Mesenchymal stem cell (in vitro differentiated cells and primary cell): ENCODE results near the gene HKDC1.

Experiments used
- DNase-seq: peaks from one replicate; pipeline ENCODE4 v3.0.0-alpha.2; 2013
- H2AFZ ChIP-seq: one replicate; pipeline ENCODE4 v1.6.1; 2013; ENCODE audit warnings: low read depth, mild to moderate bottlenecking, control low read depth, inconsistent platforms, low read length, moderate library complexity
- H2AK5ac ChIP-seq: 2 replicates; pipeline ENCODE4 v1.6.1; 2013; ENCODE audit warnings: low read length, moderate library complexity, mild to moderate bottlenecking, inconsistent platforms; ENCODE audit not compliant: severe bottlenecking
- H2BK120ac ChIP-seq: one replicate; pipeline ENCODE4 v1.6.1; 2013; ENCODE audit warnings: low read depth, mild to moderate bottlenecking, inconsistent platforms, low read length, moderate library complexity
- H2BK12ac ChIP-seq, 2 experiments: one replicate each; pipeline ENCODE4 v1.6.1; 2013; ENCODE audit warnings: inconsistent platforms in 2 of 2, low read length in 2 of 2, mild to moderate bottlenecking in 2 of 2, moderate library complexity in 2 of 2, control low read depth in 1 of 2
- H2BK15ac ChIP-seq: one replicate; pipeline ENCODE4 v1.6.1; 2013; ENCODE audit warnings: mild to moderate bottlenecking, low read depth, inconsistent platforms; ENCODE audit not compliant: poor library complexity, severe bottlenecking
- H2BK5ac ChIP-seq: 2 replicates; pipeline ENCODE4 v1.6.1; 2013; ENCODE audit warnings: low read depth, mild to moderate bottlenecking, low read length, control low read depth, inconsistent platforms; ENCODE audit not compliant: poor library complexity, severe bottlenecking
- H3K14ac ChIP-seq, 2 experiments: one replicate each; pipeline ENCODE4 v1.6.1; 2013; ENCODE audit warnings: inconsistent platforms in 2 of 2, low read length in 2 of 2, control low read depth in 1 of 2, mild to moderate bottlenecking in 1 of 2, moderate library complexity in 1 of 2
- H3K18ac ChIP-seq, 2 experiments: one replicate each; pipeline ENCODE4 v1.6.1; 2013; ENCODE audit warnings: inconsistent platforms in 2 of 2, low read length in 2 of 2, control low read depth in 1 of 2, low read depth in 1 of 2, mild to moderate bottlenecking in 1 of 2
- H3K23ac ChIP-seq, 2 experiments: one replicate each; pipeline ENCODE4 v1.6.1; 2013; ENCODE audit warnings: inconsistent platforms in 2 of 2, low read length in 2 of 2, mild to moderate bottlenecking in 2 of 2, moderate library complexity in 2 of 2, control low read depth in 1 of 2
- H3K27ac ChIP-seq: 2 replicates; pipeline ENCODE4 v1.5.1; 2013; ENCODE audit warnings: mild to moderate bottlenecking, moderate library complexity, low read length, control low read depth, inconsistent platforms; ENCODE audit not compliant: poor library complexity, severe bottlenecking
- H3K27me3 ChIP-seq, 2 experiments: 2 replicates each; pipeline versions ENCODE4 v1.6.1 to v1.7.0; 2013; ENCODE audit warnings: low read length in 2 of 2, mild to moderate bottlenecking in 2 of 2, moderate library complexity in 2 of 2, control low read depth in 1 of 2, inconsistent platforms in 1 of 2; ENCODE audit not compliant: control insufficient read depth in 1 of 2, insufficient read depth in 1 of 2
- H3K36me3 ChIP-seq, 2 experiments: 2 replicates each; pipeline versions ENCODE4 v1.6.1 to v1.7.0; 2013; ENCODE audit warnings: low read length in 2 of 2, control low read depth in 1 of 2, inconsistent platforms in 1 of 2, low read depth in 1 of 2, mild to moderate bottlenecking in 1 of 2; ENCODE audit not compliant: insufficient read depth in 2 of 2, control insufficient read depth in 1 of 2
- H3K4ac ChIP-seq, 2 experiments: one replicate each; pipeline ENCODE4 v1.6.1; 2013; ENCODE audit warnings: inconsistent platforms in 2 of 2, low read length in 2 of 2, mild to moderate bottlenecking in 2 of 2, moderate library complexity in 2 of 2, control low read depth in 1 of 2, low read depth in 1 of 2
- H3K4me1 ChIP-seq: 2 replicates; pipeline ENCODE4 v1.6.1; 2013; ENCODE audit warnings: low read depth, low read length, control low read depth; ENCODE audit not compliant: control insufficient read depth, insufficient read depth
- H3K4me2 ChIP-seq: 2 replicates; pipeline ENCODE4 v1.6.1; 2013; ENCODE audit warnings: low read length, mild to moderate bottlenecking, inconsistent platforms; ENCODE audit not compliant: poor library complexity, severe bottlenecking
- H3K4me3 ChIP-seq, 2 experiments: 2 replicates each; pipeline versions ENCODE4 v1.5.1 to v1.7.0; 2013; ENCODE audit warnings: low read length in 2 of 2, mild to moderate bottlenecking in 2 of 2, control low read depth in 1 of 2, low read depth in 1 of 2; ENCODE audit not compliant: insufficient read depth in 1 of 2
- H3K79me1 ChIP-seq: replicated peaks from 2 replicates; pipeline ENCODE4 v1.6.1; 2013; ENCODE audit warnings: mild to moderate bottlenecking, control low read depth, low read length, inconsistent platforms; ENCODE audit not compliant: poor library complexity, severe bottlenecking
- H3K9ac ChIP-seq: 2 replicates; pipeline ENCODE4 v1.7.0; 2013; ENCODE audit warnings: mild to moderate bottlenecking, low read length, moderate library complexity
- H3K9me3 ChIP-seq: 2 replicates; pipeline ENCODE4 v1.7.0; 2013; ENCODE audit warnings: mild to moderate bottlenecking, low read length; ENCODE audit not compliant: control insufficient read depth
- H4K8ac ChIP-seq: one replicate; pipeline ENCODE4 v1.6.1; 2013; ENCODE audit warnings: inconsistent platforms, mild to moderate bottlenecking, low read length, moderate library complexity
- H4K91ac ChIP-seq: one replicate; pipeline ENCODE4 v1.6.1; 2013; ENCODE audit warnings: mild to moderate bottlenecking, low read length, inconsistent platforms
- WGBS: methylation state at CpG from one replicate; pipeline ENCODE4 v1.1.7; 2013; ENCODE audit warnings: mixed read lengths; 5-methylcytosine and 5-hydroxymethylcytosine counted together

The HKDC1 gene

DNA sequence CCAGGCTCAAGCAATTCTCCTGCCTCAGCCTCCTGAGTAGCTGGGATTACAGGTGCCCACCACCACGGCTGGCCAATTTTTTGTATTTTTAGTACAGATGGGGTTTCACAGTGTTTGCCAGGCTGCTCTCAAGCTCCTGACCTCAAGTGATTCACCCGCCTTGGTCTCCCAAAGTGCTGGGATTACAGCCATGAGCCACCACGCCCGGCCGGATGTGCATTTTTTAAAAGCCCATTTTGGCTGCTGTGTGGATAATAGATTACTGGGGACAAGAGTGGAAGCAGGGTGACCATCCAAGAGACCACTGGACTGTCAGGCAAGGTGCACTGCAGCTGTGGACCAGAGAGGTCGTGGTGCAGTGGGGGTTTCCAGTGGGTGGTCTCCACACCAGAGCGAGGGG lies 21.4 kb downstream of the HKDC1 start:
- Histone ChIP-seq H2BK12ac (no peak overlapping the region), H4K8ac (no peak overlapping the region), H3K9me3 (no peaks in the 10 kb centered on the region), H3K79me1 (no peaks in the 10 kb centered on the region), H3K4ac (no peak overlapping the region), H2AFZ (no peak overlapping the region), H3K4me3 (no peak overlapping the region), H2BK120ac (no peak overlapping the region), H3K27ac (no peak overlapping the region), H2BK15ac (no peak overlapping the region), H2AK5ac (no peak overlapping the region), H3K4me1 (no peaks in the 10 kb centered on the region), H3K14ac (no peak overlapping the region), H3K9ac (peak overlapping the region; percentile 7), H3K23ac (no peak overlapping the region), H3K18ac (no peak overlapping the region), H3K36me3 (peaks cover 0 to 38% of the 10 kb centered on the region in 2 experiments), H3K27me3 (no peaks in the 10 kb centered on the region), H3K4me2 (no peak overlapping the region), H2BK5ac (no peak overlapping the region), H4K91ac (no peak overlapping the region)
- no peak for DNase-seq
- 91% methylated on average over 6 of the region's 7 CpGs for WGBS

DNA sequence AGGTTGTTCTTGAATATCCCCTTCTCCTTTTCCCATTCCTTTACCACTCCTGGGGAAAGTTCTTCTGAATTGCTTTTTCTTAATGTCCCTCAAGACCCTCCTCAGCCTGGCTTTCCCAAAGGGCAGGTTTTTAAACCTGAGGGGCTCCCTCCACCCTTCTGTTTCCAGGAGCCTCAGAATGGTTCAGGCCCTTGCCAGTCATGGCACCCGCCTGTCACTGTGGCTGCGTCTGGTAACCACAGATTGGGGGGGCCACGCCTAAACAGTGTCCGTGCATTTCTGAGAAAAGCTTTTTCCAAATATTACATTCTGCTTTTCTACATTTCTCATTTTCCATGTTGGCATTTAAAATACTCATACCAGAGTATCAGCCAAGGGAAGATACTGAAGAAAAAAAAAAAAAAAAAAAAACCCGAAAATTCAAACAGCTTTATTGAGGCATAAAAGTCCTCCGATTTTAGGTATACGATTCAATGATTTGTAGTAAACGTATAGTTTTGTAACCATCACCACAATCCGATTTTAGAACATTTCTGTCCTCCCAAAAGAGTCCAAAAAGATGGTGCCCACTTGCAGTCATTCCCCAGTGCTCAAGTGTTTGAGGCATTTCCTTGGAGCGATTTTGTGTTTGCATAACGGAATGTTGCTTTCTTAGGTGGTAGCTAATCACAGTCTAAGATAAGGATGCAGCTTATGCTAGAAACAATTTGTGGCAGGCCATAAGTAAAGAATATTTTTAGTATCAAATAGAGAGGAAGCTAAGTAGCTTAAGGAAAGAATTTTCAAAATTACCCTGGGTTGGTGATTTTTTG lies 22.1 kb downstream of the HKDC1 start:
- peaks cover 0 to 42% of the 10 kb centered on the region in 2 experiments for H3K36me3 ChIP-seq
- H3K27ac ChIP-seq: no peak overlapping the region
- H2AK5ac ChIP-seq: no peak overlapping the region
- peak overlapping the region; percentile 7 for H3K9ac ChIP-seq
- H2BK5ac ChIP-seq: no peak overlapping the region
- no peak overlapping the region for H2BK15ac ChIP-seq
- 97% methylated on average over 11 of the region's 11 CpGs for WGBS
- no peaks in the 10 kb centered on the region for H3K9me3 ChIP-seq
- H2AFZ ChIP-seq: no peak overlapping the region
- no peak overlapping the region for H3K14ac ChIP-seq
- H3K18ac ChIP-seq: no peak overlapping the region
- no peaks in the 10 kb centered on the region for H3K27me3 ChIP-seq
- H2BK12ac ChIP-seq: no peak overlapping the region
- H3K4me1 ChIP-seq: no peaks in the 10 kb centered on the region
- H3K23ac ChIP-seq: no peak overlapping the region
- no peak overlapping the region for H4K91ac ChIP-seq
- H3K4ac ChIP-seq: no peak overlapping the region
- H4K8ac ChIP-seq: no peak overlapping the region
- H3K4me2 ChIP-seq: no peak overlapping the region
- H3K4me3 ChIP-seq: no peak overlapping the region
- H3K79me1 ChIP-seq: no peaks in the 10 kb centered on the region
- H2BK120ac ChIP-seq: no peak overlapping the region
- no peak for DNase-seq

DNA sequence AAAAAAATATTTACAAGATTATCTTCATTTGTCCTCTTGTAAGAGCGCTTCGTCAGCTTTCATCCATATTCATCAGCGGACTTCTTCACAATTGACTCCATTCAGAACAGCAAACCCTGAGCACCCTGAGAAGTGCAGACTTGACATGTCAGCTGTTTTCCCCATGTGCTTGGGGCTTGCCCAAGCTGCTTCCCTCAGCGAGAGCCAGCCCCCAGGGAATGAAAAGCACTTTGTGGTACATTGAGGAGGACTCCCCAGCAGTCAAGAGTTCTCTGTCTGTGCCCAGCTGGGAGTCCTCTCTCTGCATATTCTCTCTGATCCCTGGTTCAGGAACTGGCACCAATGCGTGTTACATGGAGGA lies 22.7 kb downstream of the HKDC1 start:
- no peak for DNase-seq
- no peaks in the 10 kb centered on the region for H3K9me3 ChIP-seq
- no peak overlapping the region for H2AFZ ChIP-seq
- H2BK12ac ChIP-seq: no peak overlapping the region
- H3K4ac ChIP-seq: no peak overlapping the region
- H3K27ac ChIP-seq: no peak overlapping the region
- peaks cover 0 to 45% of the 10 kb centered on the region in 2 experiments for H3K36me3 ChIP-seq
- no peak overlapping the region for H3K4me3 ChIP-seq
- H2BK120ac ChIP-seq: no peak overlapping the region
- no peak overlapping the region for H3K18ac ChIP-seq
- H2BK15ac ChIP-seq: no peak overlapping the region
- WGBS: 91% methylated on average over 5 of the region's 5 CpGs
- H3K9ac ChIP-seq: no peak overlapping the region
- no peak overlapping the region for H4K91ac ChIP-seq
- no peak overlapping the region for H4K8ac ChIP-seq
- no peaks in the 10 kb centered on the region for H3K27me3 ChIP-seq
- no peak overlapping the region for H3K4me2 ChIP-seq
- no peak overlapping the region for H3K23ac ChIP-seq
- H2AK5ac ChIP-seq: no peak overlapping the region
- no peak overlapping the region for H2BK5ac ChIP-seq
- H3K79me1 ChIP-seq: no peaks in the 10 kb centered on the region
- no peaks in the 10 kb centered on the region for H3K4me1 ChIP-seq
- H3K14ac ChIP-seq: no peak overlapping the region

DNA sequence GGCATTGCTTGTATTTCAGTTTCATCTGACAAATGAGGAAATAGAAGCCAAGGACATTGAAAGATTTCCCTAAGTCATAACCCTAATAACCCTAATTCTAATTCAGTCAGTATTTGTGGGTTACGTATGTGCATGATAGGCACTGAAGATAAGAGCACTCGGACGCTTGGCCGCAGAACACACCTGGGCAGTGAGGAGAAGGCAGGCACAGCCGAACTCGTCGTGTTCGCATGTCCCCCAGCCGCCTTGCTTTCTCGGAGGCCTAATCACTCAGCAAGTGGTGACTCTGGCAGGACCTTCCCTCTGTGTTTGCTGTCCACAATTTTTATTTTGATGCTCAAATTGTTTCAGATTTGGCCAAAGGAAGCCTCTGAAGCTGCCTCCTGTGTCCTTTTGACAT lies 23.7 kb downstream of the HKDC1 start:
- H3K27me3 ChIP-seq: no peaks in the 10 kb centered on the region
- no peaks in the 10 kb centered on the region for H3K4me1 ChIP-seq
- H3K36me3 ChIP-seq: peaks cover 0 to 52% of the 10 kb centered on the region in 2 experiments
- H3K4me3 ChIP-seq: no peak overlapping the region
- H2BK15ac ChIP-seq: no peak overlapping the region
- no peak overlapping the region for H2BK12ac ChIP-seq
- H3K9ac ChIP-seq: no peak overlapping the region
- H3K18ac ChIP-seq: no peak overlapping the region
- H3K79me1 ChIP-seq: no peaks in the 10 kb centered on the region
- DNase-seq: no peak
- no peak overlapping the region for H2BK120ac ChIP-seq
- H4K91ac ChIP-seq: no peak overlapping the region
- no peaks in the 10 kb centered on the region for H3K9me3 ChIP-seq
- H3K23ac ChIP-seq: no peak overlapping the region
- H2BK5ac ChIP-seq: no peak overlapping the region
- no peak overlapping the region for H3K4ac ChIP-seq
- no peak overlapping the region for H3K4me2 ChIP-seq
- WGBS: 93% methylated on average over 10 of the region's 10 CpGs
- no peak overlapping the region for H3K27ac ChIP-seq
- no peak overlapping the region for H2AFZ ChIP-seq
- no peak overlapping the region for H4K8ac ChIP-seq
- H3K14ac ChIP-seq: no peak overlapping the region
- H2AK5ac ChIP-seq: no peak overlapping the region
